ENCODE measurements around the gene ZNF385A.
"Not testable (repeated sequence)": the region's sequence is repeated elsewhere in the genome, so short reads cannot be mapped to it uniquely, and the experiment has no call there.

The ZNF385A gene

DNA sequence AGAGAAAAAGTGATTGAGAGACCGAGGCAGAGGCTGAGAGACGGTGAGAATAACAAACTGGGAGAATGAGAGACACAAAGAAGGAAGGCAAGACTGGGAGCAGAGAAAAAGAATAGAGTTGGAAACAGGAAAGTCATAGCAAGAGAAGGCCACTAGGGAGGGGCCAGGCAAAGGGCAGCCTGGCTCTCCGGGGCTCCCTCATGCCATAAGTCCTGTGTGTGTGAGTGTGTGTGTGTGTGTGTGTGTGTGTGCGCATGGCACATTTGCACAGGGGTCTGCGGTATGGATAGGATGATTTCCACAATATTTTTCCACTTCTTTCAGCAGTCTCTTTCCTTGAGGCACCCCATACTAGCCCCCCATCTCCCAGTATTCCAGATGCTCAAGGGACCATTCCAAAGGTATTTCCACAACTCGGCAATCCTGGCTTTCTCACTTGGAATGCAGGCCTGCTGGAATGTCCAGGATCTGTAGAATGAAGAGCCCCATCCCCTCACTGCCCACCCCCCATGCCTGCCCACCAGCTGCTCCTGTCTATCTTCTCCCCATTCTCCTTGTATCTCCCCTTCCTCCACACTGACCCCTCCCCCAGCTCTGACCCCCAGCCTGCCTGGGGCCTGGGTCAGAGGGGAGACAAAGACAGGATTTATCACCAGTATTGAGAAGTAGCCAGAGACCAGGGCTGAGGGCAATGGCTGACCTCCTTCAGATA is 29.3 kb downstream of the ZNF385A start:
- H3K4me1 Mint-ChIP-seq: no peaks in the 10 kb centered on the region
- H3K36me3 Mint-ChIP-seq (ENCODE audit: low read depth): peaks cover 6% of the 10 kb centered on the region
- no peak overlapping the region for H3K27ac Mint-ChIP-seq
- DNase-seq: peak; percentile 64
- peaks cover 3% of the 10 kb centered on the region for H3K27me3 Mint-ChIP-seq (ENCODE audit: low read depth, poor library complexity)
- no peaks in the 10 kb centered on the region for H3K9me3 Mint-ChIP-seq
- TF ChIP-seq, protein P1, sequence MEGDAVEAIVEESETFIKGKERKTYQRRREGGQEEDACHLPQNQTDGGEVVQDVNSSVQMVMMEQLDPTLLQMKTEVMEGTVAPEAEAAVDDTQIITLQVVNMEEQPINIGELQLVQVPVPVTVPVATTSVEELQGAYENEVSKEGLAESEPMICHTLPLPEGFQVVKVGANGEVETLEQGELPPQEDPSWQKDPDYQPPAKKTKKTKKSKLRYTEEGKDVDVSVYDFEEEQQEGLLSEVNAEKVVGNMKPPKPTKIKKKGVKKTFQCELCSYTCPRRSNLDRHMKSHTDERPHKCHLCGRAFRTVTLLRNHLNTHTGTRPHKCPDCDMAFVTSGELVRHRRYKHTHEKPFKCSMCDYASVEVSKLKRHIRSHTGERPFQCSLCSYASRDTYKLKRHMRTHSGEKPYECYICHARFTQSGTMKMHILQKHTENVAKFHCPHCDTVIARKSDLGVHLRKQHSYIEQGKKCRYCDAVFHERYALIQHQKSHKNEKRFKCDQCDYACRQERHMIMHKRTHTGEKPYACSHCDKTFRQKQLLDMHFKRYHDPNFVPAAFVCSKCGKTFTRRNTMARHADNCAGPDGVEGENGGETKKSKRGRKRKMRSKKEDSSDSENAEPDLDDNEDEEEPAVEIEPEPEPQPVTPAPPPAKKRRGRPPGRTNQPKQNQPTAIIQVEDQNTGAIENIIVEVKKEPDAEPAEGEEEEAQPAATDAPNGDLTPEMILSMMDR (IDR thresholded peaks at IDR 0.05): no peak
- H3K4me3 Mint-ChIP-seq: no peak overlapping the region

DNA sequence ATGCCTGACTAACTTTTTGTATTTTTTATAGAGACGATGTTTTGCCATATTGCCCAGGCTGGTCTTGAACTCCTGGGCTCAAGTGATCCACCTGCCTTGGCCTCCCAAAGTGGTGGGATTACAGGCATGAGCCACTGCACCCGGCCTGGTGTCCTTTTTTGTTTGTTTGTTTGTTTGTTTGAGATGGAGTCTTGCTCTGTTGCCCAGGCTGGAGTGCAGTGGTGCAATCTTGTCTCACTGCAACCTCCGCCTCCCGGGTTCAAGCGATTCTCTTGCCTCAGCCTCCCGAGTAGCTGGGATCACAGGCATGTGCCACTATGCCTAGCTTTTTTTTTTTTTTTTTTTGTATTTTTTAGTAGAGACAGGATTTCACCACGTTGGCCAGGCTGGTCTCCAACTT is 30.3 kb downstream of the ZNF385A start:
- Mint-ChIP-seq H3K4me3 (peak overlapping the region; percentile 80), H3K27ac (peak overlapping the region; percentile 9)
- H3K4me1 Mint-ChIP-seq: not testable (repeated sequence)

DNA sequence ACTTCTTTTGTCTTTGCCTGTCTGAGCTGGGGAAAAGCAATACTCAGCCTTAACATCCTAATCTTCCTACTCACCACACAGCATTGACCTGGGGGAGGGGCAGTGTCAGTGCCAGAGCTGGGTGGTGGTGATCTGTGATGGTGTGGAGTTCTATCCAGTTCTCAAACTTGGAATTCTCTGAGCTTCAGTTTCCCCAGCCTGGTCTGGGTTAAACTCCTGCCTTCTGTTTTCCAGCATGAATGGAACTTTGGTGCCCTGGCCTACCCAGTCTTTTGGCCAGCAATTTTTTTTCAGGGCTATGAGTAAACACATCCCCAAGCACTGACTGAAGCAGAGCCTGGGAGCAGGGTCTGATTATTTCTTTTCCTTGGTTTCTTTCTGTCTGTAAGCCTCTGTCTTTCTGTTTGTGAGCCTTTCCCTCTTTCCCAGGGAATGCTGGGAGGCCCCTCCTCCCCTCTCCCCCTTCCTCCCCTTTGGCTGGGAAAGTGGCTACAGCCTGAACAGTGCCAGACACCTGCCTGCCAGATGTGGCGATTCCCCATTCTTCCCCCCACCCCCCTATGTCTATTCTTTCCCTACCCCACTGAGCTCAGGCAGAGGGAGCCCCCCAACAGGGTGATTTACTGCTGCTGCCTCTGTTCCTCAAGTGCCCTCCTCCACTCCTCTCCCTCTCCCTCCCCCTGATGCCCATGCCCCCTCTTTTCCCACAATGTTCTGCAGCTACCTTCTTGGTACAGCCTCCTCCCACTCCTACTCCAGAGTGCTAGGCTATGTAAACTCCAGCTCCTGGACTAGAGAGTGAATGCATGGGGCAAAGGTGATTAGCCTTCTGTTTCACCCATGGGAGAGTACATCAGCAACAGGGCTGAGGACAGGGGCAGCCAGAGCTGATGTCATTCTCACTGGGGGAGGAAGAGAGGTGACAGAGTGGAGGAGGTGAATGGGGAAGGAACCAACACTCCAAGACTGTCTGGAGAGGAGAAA is 31.4 kb downstream of the ZNF385A start:
- TF ChIP-seq, protein P1 (IDR thresholded peaks at IDR 0.05): no peak
- Mint-ChIP-seq H3K27ac (peak overlapping the region; percentile 99), H3K36me3 (ENCODE audit: low read depth) (peaks cover 18% of the 10 kb centered on the region), H3K4me3 (peak overlapping the region; percentile 80), H3K9me3 (no peaks in the 10 kb centered on the region), H3K27me3 (ENCODE audit: low read depth, poor library complexity) (peaks cover 3% of the 10 kb centered on the region), H3K4me1 (peaks cover 1% of the 10 kb centered on the region)
- peak; percentile 61 for DNase-seq

More for the DNA sequence above, 30.3 kb downstream of the ZNF385A start:
- peaks cover 12% of the 10 kb centered on the region for H3K36me3 Mint-ChIP-seq (ENCODE audit: low read depth)
- not testable (repeated sequence) for H3K27me3 Mint-ChIP-seq (ENCODE audit: low read depth, poor library complexity); H3K9me3 Mint-ChIP-seq; DNase-seq

DNA sequence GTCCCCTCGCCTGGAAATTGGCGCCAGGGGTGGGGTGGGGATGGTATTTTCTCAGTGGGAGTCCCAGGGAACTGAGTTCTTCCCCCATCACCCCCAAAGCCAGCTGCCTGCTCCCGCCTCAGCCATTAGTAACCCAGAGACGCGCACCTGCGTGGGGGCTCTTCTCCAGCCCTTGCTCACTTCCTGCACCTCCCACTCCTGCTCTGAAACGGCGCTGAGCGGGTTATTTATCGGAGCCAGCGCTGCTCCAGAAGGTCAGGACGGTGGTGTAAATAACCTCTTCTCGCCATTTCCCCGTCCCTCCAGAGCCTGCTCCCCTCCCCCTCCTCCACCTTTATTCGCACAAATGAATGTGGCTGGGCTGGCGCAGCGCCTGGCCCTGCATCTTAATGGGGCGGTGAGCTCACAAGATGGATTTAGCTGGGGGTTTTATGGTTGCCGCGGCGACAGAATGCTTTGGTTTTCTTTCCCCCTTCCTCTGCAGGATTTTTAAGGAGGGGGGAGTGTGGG is 32.5 kb downstream of the ZNF385A start:
- DNase-seq: peak; percentile 80
- no peaks in the 10 kb centered on the region for H3K9me3 Mint-ChIP-seq
- H3K27ac Mint-ChIP-seq: peak overlapping the region; percentile 99
- H3K27me3 Mint-ChIP-seq (ENCODE audit: low read depth, poor library complexity): peaks cover 3% of the 10 kb centered on the region
- peak overlapping the region; percentile 80 for H3K4me3 Mint-ChIP-seq
- peaks cover 12% of the 10 kb centered on the region for H3K4me1 Mint-ChIP-seq
- TF ChIP-seq, protein P1 (IDR thresholded peaks at IDR 0.05): no peak
- H3K36me3 Mint-ChIP-seq (ENCODE audit: low read depth): peaks cover 29% of the 10 kb centered on the region

DNA sequence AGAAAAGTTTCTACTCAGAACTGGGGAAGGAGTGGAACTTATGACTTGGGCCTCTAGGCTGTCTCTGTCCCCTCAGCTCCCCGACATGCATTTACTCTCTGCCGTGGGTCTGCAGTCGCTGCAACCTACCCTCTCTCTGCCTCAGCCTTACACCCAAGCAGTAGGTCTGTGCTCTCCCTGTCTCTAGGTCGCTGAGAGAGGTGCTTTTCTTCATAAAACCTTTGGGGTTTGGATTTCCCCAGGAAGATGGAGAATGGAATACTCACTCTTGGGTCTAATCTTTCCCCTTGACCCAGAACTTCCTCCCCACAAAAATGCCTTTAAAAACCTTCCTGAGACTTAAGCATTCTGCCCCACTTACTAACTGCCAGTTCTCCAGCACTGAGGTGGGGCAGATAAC is 33.2 kb downstream of the ZNF385A start:
- no peak for DNase-seq
- Mint-ChIP-seq H3K4me1 (peaks cover 18% of the 10 kb centered on the region), H3K9me3 (no peaks in the 10 kb centered on the region), H3K4me3 (peak overlapping the region; percentile 80), H3K36me3 (ENCODE audit: low read depth) (peaks cover 36% of the 10 kb centered on the region), H3K27me3 (ENCODE audit: low read depth, poor library complexity) (peaks cover 3% of the 10 kb centered on the region), H3K27ac (peak overlapping the region; percentile 99)
- TF ChIP-seq, protein P1 (IDR thresholded peaks at IDR 0.05): no peak

DNA sequence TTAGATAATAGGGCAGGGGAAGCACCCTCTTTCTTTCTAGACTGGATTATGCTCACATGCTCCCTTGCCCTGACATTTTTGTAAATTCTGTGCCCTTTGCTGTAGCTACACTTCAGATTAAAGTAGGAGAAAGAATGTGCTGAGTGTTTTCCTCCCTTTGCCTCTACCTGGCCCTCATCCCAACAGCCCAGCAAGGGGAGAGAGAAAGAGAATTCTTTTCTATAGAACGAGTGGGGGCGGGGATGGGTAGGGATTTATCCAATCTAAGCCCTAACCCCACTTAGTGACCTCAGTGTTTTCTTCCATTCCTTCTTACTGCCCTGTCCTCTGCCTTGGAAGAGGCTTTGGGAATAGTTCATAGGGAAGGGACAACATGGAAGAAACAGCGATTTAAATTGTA is 33.8 kb downstream of the ZNF385A start:
- peak overlapping the region; percentile 99 for H3K27ac Mint-ChIP-seq
- no peaks in the 10 kb centered on the region for H3K9me3 Mint-ChIP-seq
- H3K4me3 Mint-ChIP-seq: peak overlapping the region; percentile 60
- H3K36me3 Mint-ChIP-seq (ENCODE audit: low read depth): peaks cover 37% of the 10 kb centered on the region
- DNase-seq: no peak
- peaks cover 18% of the 10 kb centered on the region for H3K4me1 Mint-ChIP-seq
- peaks cover 3% of the 10 kb centered on the region for H3K27me3 Mint-ChIP-seq (ENCODE audit: low read depth, poor library complexity)
- TF ChIP-seq, protein P1 (IDR thresholded peaks at IDR 0.05): no peak
